NCI-H510A (cell line): ENCODE measurements around the gene SMAD7.

Experiments used
- DNase-seq: peaks from one replicate; lab custom pipeline; 2025; lab: John Stamatoyannopoulos, UW

Gene SMAD7

DNA sequence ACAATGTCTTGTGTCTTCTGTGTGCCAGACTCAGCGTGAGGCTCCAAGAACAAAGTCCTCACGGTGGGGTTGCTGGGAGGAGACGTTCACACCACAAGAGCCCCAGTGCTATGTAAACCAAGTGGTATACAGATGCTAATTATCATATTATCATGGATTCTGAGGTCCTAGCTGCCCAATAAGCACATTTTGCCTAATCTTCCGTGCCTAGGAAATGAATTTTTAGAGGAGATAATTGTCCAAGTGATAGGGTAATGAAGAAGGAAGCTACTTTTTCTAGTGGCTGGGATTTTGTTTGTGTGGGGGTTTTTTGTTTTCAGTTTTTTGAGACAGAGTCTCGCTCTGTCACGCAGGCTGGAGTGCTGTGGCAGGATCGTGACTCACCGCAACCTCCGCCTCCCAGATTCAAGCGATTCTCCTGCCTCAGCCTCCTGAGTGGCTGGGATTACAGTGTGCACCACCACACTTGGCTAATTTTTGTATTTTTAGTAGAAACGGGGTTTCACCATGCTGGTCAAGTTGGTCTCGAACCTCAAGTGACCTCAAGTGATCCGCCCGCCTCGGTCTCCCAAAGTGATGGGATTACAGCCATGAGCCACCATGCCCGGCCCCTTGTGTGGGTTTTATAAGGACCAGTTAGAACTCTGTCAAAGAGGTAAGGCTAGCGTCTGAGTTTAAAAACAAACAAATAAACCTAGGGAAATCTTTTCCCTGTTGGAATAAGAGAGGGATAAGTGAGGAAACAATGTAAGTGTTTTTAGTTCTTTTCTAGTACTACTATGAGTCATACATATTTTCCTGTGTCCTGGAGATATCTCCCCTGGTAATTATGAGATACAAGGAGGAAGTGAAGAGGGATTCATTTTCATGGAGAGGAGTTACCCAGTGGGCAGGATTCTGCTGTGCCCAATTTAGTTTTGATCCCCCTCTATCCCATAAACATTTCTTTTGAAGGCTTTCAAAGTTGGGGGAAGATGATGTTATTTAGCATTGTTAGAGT is 9.5 kb upstream of the SMAD7 start:
- no peak for DNase-seq

- no peak for DNase-seq
Measured at GRCh38 chr18:48959551-48959920, 8.8 kb upstream of the SMAD7 start.

DNA sequence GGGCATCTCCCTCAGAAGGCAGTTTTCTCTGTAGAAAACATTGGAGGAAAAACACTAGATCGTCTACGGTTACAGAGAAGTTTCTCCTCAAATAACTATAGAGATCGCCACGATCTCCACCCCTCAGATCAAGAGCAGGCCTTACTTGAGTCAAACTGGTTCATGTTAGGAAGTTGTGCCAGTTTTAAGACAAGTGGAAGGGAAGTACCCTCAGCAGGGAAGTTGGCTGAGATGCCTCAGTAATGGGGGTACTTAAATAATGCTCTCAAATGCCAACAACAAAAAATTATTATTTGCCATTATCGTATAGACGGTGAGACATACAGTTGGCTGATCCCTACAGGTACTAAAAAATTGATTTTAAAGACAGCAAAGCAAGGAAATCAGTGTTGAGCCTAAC is 8.2 kb upstream of the SMAD7 start:
- DNase-seq, result no peak

DNA sequence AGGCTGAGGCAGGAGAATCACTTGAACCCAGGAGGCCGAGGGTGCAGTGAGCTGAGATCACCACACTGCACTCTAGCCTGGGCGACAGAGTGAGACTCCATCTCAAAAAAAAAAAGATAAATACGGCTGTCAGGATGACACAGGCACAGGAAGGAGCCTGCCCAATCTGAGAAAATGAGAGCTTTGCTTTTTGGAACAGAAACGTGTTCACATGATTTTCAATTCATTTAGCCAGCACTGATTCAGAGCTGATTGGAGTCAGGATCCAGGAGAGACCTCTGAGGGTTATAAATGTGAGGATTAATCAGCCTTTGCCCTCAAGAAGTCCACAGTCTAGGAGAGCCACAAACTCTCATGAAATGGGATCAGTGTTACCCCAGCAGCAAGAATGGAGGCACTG is 6.9 kb upstream of the SMAD7 start:
- no peak for DNase-seq

DNA sequence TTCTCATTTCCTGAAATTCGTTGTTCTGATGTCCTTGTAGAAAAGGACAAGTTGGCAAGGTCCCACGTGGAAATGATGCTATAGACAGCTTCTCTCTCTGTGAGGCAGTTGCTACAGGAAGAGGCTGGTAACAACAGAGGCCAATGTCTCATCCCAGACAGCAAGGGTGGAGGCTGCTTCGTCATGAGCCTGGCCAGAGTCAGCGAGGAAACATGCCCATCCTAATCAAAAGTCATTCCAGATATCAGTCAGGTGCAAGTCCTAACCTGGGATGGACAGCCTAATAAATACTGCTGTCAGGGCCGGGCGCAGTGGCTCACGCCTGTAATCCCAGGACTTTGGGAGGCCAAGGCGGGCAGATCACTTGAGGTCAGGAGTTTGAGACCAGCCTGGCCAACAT is 6.4 kb upstream of the SMAD7 start:
- no peak for DNase-seq

DNA sequence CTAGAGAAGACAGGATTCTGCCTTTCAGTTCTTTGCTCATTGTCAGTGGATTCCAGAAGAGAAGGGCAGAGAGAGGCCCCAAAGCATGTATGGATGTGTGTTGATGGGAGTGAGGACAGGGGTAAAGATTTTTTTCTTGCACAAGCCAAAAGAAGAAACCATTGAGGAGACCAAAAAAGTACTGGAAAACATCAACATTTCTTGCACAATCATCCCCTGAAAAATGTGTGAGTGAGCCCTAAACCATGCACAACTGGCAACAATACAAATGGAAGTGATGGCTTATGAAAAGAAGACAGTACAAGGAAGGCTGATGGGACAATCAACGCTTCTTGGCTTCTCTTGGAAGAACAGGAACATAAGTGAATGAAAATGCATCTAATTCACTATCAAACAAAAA is 5.6 kb upstream of the SMAD7 start:
- no peak for DNase-seq

GRCh38 chr18:48955830-48956261 is 5.1 kb upstream of the SMAD7 start:
- DNase-seq, result peak; percentile 22

DNA sequence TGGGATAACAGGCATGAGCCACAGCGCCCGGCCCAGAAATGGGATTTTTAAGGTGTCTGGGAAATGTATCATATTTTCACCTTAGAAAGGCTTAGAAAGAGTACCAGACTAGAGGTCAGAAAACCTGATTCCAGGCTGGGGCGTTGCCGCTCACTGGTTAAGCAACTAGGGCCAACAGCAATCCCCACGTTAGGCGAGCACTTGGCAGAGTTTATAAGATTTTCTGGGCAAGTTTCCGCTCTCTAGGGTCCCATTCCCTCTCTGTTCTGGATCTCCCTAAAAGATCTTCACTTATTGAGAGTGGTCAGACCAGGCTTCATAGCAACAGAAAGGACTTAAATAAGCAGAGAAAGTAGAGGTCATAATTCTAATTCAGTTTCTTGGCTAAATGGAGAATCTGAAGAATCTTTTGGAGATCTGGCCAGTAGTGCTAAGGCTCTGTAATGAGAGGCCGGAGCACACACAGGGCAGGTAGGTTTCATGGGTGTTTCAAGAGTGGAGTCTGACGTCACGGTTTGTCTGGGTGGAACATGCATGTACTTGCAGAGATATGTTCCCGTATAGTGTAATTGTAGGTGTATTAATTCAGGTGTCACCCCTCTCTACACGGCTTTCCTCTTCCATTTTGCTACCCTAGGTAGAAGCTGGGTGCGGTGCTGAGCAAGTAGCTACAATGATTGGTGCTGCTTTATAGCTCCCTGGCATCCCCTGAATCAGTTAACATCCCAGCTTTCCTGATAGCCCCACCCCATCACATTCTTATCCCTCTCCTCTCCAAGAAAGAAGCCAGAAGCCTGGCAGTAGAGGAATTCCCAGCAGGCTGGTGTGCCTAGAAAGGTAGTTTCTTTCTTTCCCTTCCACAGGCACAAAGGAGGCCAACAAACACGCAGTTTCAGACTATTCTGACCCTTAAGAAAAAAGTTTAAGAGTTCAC is 4.4 kb upstream of the SMAD7 start:
- DNase-seq, result no peak

GRCh38 chr18:48953104-48953706 is 2.4 kb upstream of the SMAD7 start:
- DNase-seq, result no peak

- peak; percentile 51 for DNase-seq
Measured at GRCh38 chr18:48952287-48953103, 1.7 kb upstream of the SMAD7 start.

GRCh38 chr18:48951448-48952286 is 902 bp upstream of the SMAD7 start:
- DNase-seq, result peak; percentile 65

DNA sequence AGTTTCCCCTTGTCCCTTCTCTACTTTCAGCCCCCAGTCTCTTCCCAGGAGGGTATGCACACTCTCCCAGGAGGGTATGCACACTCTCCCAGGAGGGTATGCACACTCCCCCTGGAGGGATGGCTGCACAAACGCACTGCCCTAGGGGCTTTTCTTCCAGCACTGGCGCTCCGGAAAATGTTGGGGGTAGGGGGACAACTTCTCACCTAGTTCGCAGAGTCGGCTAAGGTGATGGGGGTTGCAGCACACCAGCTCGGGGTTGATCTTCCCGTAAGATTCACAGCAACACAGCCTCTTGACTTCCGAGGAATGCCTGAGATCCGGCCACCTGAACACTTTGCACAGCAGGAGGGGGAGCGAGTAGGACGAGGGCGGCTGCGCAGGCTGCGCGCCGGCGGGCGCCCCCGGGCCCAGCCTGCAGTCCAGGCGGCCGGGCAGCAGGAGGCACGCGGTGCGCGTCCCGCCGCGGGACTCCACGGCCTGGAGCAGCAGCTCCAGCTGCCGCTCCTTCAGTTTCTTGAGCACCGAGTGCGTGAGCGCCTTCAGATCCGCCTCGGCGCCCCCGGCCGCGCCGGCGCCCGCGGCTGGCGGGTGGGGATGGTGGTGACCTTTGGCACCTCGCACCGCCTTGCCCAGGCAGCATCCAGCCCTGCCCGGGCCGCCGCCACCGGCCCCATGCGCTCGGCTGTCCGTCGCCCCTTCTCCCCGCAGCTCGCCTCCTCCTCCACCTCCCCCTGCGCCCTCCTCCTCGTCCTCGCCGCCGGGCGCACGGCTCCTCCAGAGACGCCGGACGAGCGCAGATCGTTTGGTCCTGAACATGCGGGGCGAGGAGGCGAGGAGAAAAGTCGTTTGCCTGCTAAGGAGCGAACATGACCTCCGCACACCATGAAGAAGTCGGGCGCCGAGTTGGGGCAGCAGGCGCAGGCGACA is 894 bp downstream of the SMAD7 start:
- DNase-seq, result no peak

GRCh38 chr18:48949050-48949605 is 1.6 kb downstream of the SMAD7 start:
- DNase-seq, result no peak

DNA sequence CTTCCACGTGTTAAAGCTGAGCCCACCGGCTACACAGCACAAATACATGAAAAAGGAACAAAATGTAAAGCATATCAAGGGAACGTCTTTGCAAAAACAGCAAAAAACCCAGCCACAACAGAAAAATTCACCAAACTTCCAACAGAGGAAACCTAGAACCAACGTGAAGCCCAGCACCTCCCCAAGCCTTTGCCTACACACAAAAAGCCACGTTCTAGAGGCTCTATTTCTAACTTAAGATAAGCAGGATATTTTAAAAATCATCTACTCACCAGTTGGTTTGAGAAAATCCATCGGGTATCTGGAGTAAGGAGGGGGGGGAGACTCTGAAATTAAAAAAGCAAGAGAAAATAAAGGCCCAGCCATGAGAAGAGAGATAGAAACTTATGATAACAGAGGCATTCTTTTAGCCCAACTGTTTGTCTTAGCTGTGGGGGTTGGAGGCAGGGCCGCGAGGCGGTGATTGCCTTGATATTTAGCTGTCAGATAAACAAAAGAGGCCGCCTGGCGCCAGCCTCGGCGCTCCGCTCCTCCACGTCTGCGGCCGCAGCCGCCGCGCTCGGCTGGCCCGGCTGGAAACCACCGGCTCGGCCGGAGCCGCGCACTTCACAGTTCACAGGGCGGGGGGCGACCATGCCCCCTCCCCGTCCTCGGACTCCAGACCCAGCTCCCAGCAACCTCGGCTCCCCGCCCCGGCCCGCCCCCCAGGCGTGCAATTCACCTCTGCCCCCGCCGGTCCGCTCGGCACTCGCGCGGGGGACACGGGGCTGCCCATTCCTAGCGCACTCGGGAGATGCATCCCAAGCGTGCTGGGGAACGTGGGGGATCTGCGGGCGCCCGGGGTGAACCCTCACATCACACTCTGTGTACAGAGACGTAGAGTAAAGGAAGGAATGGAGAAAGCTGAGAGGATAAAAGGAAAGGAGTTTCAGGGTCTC is 2.4 kb downstream of the SMAD7 start:
- DNase-seq, result no peak

DNA sequence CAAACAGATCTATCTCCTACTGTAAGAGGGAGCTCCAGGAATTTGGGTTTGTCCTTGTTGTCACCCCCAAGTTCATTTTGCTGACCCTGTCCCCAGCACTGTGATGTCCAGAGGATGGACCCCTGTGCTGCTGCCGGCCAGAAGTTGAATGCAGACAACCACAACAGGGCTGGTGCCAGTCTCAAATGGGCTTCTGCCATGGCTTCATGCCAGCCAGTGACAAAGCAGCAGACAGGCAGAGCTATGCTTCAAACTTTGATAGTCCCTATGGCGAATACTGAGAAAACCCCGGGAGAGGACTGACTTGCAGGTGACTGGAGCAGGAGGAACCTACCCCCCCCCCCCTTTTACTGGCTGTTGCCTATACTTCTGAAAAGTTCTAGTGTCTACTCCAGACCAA is 3.2 kb downstream of the SMAD7 start:
- no peak for DNase-seq

DNA sequence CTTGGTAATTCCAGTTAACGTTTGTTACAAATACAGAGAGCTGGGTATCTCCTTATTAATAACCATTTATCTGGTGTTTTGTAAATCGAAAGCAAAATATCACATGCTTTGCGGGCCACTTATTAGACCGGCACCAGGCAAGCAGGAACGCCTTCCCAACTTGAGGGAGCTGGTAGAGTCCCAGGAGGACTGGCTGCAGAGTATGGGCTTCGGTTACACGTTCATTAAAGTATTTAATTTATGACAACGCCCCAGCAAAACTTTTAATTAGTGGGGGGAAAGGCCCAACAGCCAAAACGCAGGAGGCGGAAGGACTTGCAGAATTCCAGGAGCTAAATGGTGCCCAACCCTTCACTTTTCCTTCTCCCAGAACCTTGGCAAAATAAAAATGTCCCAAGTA is 3.7 kb downstream of the SMAD7 start:
- no peak for DNase-seq

GRCh38 chr18:48946329-48946835 is 4.4 kb downstream of the SMAD7 start:
- DNase-seq, result peak; percentile 25

GRCh38 chr18:48945953-48946217 is 4.9 kb downstream of the SMAD7 start:
- DNase-seq, result no peak
